Esophagus (tissue), 2 donors: ENCODE measurements around the gene FUZ. TPM values are rescaled to one million over a fixed set of nuclear protein-coding genes. Genes with fewer than 3 reads are reported as not detected.

Source experiments
- H3K27ac ChIP-seq, 2 donors: one replicate each; pipeline ENCODE4 v1.5.1; 2013; ENCODE audit warnings: low read depth in 2 of 2, mild to moderate bottlenecking in 2 of 2, inconsistent platforms in 1 of 2, low read length in 1 of 2, moderate library complexity in 1 of 2
- H3K27me3 ChIP-seq, 2 donors: one replicate each; pipeline ENCODE4 v1.6.1; 2013; ENCODE audit warnings: low read length in 2 of 2, control low read depth in 1 of 2, mild to moderate bottlenecking in 1 of 2; ENCODE audit not compliant: insufficient read depth in 2 of 2, control insufficient read depth in 1 of 2
- H3K36me3 ChIP-seq, 2 donors: one replicate each; pipeline ENCODE4 v1.6.1; 2013; ENCODE audit warnings: low read length in 1 of 2; ENCODE audit not compliant: control insufficient read depth in 2 of 2, insufficient read depth in 2 of 2
- H3K4me1 ChIP-seq, 2 donors: one replicate each; pipeline ENCODE4 v1.6.1; 2013; ENCODE audit warnings: low read length in 1 of 2; ENCODE audit not compliant: control insufficient read depth in 2 of 2, insufficient read depth in 2 of 2
- H3K4me3 ChIP-seq, 2 donors: one replicate each; pipeline ENCODE4 v1.5.1; 2013; ENCODE audit warnings: low read length in 2 of 2, mild to moderate bottlenecking in 2 of 2, low read depth in 1 of 2, moderate library complexity in 1 of 2
- H3K9me3 ChIP-seq, 2 donors: one replicate each; pipeline ENCODE4 v1.6.1; 2013; ENCODE audit warnings: mild to moderate bottlenecking in 2 of 2, low read depth in 1 of 2, low read length in 1 of 2, moderate library complexity in 1 of 2; ENCODE audit not compliant: control insufficient read depth in 2 of 2, insufficient read depth in 1 of 2
- WGBS, 2 donors: extraction: QIAGEN DNeasy Blood & Tissue Kit; methylation state at CpG; one replicate each; pipeline ENCODE4 v1.1.7; 2013; 5-methylcytosine and 5-hydroxymethylcytosine counted together
- polyA plus RNA-seq, 2 donors: library from polyadenylated mRNA; stranded (reverse); fragments of 200-250 nt; gene quantifications; one replicate each; pipeline ENCODE4 v1.2.3, GENCODE V29; 2013
- donor health status: healthy with polysubstance abuse.
- donor health status: Bipolar disorder and iron deficiency.

The FUZ gene, protein sequence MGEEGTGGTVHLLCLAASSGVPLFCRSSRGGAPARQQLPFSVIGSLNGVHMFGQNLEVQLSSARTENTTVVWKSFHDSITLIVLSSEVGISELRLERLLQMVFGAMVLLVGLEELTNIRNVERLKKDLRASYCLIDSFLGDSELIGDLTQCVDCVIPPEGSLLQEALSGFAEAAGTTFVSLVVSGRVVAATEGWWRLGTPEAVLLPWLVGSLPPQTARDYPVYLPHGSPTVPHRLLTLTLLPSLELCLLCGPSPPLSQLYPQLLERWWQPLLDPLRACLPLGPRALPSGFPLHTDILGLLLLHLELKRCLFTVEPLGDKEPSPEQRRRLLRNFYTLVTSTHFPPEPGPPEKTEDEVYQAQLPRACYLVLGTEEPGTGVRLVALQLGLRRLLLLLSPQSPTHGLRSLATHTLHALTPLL
- polyA plus RNA-seq, result 10 to 100 TPM; 11.3 to 12.1 TPM

DNA sequence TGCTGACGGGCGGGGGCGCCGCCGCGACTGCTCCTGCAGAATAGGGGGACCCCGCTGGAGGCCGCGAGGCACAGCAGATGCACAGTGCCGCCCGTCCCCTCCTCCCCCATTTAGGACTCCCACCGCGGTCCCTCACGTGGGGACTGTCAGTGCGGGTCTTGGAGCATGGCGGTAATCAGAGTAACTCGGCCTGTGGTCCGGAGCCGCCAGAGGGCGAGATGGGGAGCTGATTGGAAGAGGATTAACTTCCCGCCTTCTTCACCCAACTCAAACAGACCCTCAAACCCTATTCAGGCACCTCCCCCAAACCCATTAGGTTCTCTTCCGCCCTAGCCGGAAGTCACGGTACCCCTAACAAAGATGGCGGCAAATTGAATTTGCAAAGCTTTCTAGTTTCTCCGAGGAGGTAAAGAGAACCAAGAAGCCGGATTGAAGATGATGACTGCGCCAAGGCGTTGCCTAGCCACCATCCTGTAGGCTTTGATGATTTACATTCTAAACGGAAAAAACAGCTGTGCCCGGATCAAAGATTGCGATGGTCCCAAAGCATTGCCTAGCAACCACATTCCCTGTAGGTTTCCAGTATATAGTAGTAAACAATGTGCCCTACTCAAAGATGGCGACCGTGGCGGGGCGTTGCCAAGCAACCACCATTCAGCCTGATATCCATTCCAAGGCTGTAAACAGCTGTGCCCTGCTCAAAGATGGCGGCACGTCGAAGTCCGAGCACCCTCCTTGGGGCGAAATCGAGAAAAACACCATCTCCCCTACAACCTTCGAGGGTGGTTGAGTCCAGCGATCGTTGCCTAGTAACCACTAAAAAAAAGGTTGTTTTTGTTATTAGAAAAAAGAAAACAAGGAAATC lies at the start of gene FUZ:
TSS of gene FUZ (minus strand) at position 296 of the 865 bp plus-strand sequence. CDS start at position 110, 186 bp downstream.
- no peaks in the 10 kb centered on the region for H3K27me3 ChIP-seq

DNA sequence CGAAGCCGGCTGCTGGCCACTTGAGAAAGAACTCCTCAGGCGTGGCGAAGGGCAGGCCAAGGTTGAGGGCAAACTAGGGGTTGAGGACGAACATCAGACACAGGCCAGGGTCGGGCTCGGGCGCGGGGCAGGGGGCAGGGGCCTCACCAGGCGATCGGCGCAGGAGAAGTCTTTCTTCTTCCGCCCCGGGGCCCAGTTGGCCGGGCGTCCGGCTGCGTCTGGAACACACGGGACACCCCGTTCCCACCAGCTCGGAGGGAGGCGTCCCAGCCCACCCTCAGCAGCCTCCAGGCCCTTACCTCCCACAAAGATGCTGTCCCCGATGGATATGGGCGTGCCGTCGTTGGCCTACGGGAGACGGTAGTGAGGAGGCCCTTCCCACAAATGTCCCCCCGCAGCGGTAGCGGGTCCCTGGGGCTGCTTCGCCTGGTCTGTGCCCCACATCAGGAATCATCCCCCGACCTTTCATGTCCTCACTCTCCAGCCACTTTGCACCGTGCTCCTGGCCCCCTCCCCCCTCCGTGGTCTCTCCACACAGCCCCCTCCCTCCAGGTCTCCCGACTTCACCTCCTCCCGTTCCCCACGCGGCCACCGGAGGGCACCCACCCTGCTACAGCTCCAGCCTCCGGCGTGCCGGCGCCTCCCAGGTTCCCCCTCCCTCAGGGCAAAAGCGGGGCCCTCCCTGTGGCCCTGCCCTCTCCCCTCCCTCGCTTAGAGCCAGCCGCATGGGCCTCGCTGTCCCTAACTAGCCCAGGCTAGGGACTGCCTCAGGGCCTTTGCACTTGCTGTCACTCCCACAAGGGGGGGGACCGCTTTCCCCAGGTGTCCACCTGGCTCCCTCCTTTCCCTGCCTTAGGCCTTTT lies 49.5 kb upstream of the FUZ start:
- Histone ChIP-seq H3K27me3 (no peaks in the 10 kb centered on the region), H3K9me3 (no peaks in the 10 kb centered on the region), H3K36me3 (peaks cover 9 to 52% of the 10 kb centered on the region in 2 donors), H3K27ac (no peak overlapping the region), H3K4me3 (no peak overlapping the region), H3K4me1 (peaks cover 0 to 8% of the 10 kb centered on the region in 2 donors)
- 82 to 83% methylated on average over 40 to 49 of the region's 49 CpGs for WGBS, 2 donors

More for the DNA sequence above, at the start of gene FUZ:
- peaks cover 4 to 12% of the 10 kb centered on the region in 2 donors for H3K4me1 ChIP-seq
- H3K27ac ChIP-seq, result peak within 1 kb of the TSS; percentile 52 to 87
- H3K9me3 ChIP-seq, result no peaks in the 10 kb centered on the region
- H3K4me3 ChIP-seq, result peak within 1 kb of the TSS; percentile 63 to 64
- H3K36me3 ChIP-seq, result no peaks in the 10 kb centered on the region
- 0% methylated on average over 45 of the region's 45 CpGs for WGBS, 2 donors

DNA sequence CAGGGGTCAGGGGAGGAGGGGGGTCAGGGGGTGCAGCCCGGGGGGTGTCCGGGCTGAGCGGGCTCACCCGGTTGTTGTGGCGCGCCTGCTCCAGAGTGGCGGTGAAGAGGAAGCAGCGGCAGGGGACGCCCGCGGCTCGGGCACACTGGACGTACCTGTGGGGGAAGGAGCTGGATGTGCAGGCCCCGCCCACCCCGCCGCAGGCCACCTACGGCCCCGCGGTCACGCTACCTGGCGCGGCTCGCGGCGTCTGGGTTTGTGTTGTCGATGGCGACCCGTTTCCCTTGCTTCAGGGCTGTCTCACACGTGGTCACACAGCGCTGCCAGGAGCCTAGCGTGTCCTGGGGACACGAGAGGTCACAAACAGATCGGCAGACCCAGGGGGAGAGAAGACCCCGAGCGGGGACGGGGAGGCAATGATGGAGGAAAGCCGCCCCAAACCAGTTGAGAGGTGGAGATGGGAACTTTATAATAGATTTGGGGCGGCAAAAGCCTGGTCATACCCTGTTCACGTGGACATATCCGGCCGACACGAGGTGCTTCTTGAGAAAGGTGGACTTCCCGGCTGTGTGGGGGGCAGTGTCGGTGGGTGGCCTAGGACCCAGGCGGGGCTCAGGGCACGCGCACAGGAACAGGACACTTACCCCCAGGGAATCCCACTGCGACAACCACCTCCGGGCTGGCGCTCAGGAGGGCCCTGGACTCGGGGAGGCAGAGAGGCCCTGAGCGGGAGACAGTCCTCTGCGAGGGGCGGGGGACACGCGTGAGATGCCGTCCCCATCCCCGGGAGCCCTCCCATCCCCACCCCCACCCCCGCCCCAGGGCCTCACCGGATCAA lies 48.7 kb upstream of the FUZ start:
- H3K9me3 ChIP-seq, result no peaks in the 10 kb centered on the region
- peak overlapping the region in 1 of 2 donors; percentile 8 for H3K27ac ChIP-seq
- peaks cover 9 to 54% of the 10 kb centered on the region in 2 donors for H3K36me3 ChIP-seq
- WGBS, 2 donors, result 70 to 74% methylated on average over 60 of the region's 60 CpGs
- no peaks in the 10 kb centered on the region for H3K27me3 ChIP-seq
- H3K4me3 ChIP-seq, result no peak overlapping the region
- H3K4me1 ChIP-seq, result peaks cover 0 to 8% of the 10 kb centered on the region in 2 donors

DNA sequence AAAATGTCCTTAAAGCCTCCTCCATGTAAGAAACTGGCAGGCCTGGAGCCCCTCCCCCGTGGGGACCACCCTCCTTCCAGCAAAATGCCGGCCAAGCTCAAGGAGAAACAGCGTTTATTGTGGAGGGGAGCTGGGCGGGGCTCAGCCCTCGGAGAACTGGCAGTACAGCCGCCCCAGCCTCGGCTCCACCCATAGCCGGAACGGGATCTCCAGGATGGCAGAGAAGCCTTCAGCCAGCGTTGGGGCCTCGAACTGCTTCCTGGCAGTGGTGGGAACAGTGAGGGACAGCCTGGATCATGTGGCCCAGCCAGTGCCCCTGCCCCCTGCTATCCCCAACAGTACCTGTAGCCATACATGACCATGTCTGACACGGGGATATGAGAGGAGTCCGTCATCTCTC lies 48.0 kb upstream of the FUZ start:
- H3K9me3 ChIP-seq, result no peaks in the 10 kb centered on the region
- peaks cover 0 to 8% of the 10 kb centered on the region in 2 donors for H3K4me1 ChIP-seq
- 30 to 34% methylated on average over 13 of the region's 13 CpGs for WGBS, 2 donors
- no peak overlapping the region for H3K4me3 ChIP-seq
- H3K36me3 ChIP-seq, result peaks cover 9 to 57% of the 10 kb centered on the region in 2 donors
- peak overlapping the region; percentile 8 to 51 for H3K27ac ChIP-seq
- H3K27me3 ChIP-seq, result no peaks in the 10 kb centered on the region

DNA sequence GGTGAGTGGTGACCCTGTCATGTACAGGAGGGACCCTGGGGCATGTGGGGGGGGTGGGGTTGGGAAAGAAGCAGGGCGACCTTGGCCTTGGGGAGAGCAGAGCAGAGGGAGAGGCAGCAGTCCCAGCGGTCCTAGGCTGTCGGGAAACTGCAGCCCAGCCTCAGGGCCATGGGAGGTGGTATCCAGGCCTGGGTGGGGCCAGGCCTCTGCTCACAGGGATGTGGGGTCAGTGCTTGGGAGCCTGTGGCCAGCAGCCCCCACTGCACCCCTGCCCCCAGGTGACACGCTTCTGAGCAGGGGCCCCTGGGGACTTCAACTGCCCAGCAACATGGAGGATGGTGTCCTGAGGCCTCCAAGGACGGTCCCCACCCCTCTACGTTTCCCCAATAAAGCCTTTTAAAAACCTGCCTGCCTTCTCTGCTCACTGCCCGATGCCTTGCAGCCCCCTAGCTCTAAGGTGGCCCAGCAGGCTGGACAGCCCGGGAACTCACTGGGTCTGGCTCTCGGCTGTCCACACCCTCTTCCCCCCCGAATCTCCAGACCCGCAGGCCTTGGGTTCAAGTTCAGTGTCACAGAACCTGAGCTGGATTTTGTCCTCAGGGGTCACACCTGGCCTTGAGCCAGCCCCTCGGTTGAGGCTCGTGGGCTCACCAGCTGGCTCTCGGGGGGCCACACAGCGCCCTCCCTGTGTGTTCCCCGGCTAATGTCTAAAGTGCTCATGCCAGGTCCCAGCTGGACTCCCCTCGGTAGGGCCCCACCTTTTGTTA lies 47.4 kb upstream of the FUZ start:
- H3K27me3 ChIP-seq, result no peaks in the 10 kb centered on the region
- H3K9me3 ChIP-seq, result no peaks in the 10 kb centered on the region
- peaks cover 9 to 59% of the 10 kb centered on the region in 2 donors for H3K36me3 ChIP-seq
- peaks cover 0 to 8% of the 10 kb centered on the region in 2 donors for H3K4me1 ChIP-seq
- WGBS, 2 donors, result 68 to 79% methylated on average over 17 of the region's 17 CpGs
- H3K4me3 ChIP-seq, result no peak overlapping the region
- peak overlapping the region in 1 of 2 donors; percentile 51 for H3K27ac ChIP-seq

DNA sequence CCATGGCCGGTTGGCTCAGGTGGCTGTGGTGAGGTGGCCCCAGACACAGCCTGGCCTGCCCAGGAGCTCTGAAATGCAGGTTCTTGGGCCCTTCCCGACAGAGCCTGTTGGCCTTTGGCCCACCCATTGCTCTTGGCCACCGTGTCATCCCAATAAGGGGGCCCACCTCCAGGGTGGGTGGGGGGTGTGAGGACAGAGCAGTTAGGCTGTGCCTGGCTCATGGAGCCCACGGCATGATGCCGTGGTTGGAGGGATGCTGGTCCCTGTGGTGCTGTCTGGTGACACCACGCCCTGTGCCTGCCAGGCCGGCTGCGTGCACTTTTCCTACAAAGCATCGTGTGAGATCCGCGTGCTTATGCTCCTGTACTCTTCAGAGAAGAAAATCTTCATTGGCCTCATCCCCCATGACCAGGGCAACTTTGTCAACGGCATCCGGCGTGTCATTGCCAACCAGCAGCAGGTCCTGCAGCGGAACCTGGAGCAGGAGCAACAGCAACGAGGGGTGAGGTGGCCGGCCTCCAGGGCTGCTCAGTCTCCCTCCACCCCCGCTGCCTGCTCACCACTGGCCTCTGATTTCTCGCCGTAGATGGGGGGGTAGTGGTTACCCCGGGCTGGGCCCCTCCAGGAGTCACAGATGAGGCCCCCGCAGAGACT lies 46.7 kb upstream of the FUZ start:
- no peak overlapping the region for H3K4me3 ChIP-seq
- no peaks in the 10 kb centered on the region for H3K9me3 ChIP-seq
- peaks cover 9 to 66% of the 10 kb centered on the region in 2 donors for H3K36me3 ChIP-seq
- WGBS, 2 donors, result 81 to 83% methylated on average over 22 of the region's 22 CpGs
- peaks cover 0 to 5% of the 10 kb centered on the region in 2 donors for H3K4me1 ChIP-seq
- no peaks in the 10 kb centered on the region for H3K27me3 ChIP-seq
- H3K27ac ChIP-seq, result no peak overlapping the region

DNA sequence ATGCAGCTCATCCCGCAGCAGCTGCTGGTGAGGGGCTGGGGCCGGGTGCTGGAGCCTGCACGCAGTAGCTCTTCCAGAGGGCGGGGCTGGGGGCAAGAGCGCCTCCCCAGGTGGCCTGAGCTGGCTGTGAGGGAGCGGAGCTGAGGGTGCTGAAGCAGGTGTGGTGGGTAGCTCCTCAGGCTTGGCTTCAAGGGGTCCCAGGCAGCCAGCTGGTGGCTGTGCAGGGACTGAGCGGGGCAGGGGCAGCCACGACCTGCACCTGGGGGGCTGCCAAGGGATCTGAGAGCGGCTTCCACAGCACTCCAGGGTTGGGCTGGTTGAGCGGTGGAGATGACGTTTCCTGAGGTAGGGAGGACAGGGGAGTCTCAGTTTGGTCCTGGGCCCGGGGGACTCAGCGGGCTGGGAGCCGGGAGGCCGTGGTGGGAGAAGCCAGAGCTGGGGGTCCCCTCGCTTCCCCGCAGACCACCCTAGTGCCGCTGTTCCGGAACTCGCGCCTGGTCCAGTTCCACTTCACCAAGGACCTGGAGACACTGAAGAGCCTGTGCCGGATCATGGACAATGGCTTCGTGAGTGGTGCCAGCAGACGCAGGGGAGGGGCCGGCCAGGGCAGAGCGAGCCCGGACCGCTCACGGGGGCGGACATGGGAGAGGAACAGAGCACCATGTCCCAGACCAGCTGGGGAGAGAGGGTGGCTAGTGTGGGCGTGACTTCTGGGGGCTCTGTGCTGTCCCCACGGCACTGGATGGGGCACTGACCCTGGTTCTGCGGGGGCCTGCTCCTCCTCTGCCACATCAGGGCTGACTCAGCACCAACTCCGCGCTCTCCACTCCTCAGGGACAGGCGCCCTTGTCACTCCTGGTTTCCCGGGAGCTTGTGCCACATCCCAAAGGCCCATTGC lies 45.2 kb upstream of the FUZ start:
- H3K27ac ChIP-seq, result no peak overlapping the region
- no peak overlapping the region for H3K4me3 ChIP-seq
- no peaks in the 10 kb centered on the region for H3K9me3 ChIP-seq
- peaks cover 0 to 10% of the 10 kb centered on the region in 2 donors for H3K4me1 ChIP-seq
- H3K27me3 ChIP-seq, result no peaks in the 10 kb centered on the region
- WGBS, 2 donors, result 85 to 88% methylated on average over 37 of the region's 37 CpGs
- peaks cover 9 to 59% of the 10 kb centered on the region in 2 donors for H3K36me3 ChIP-seq
